G401 (cell line): Measurements from ENCODE around the gene DOC2A. TPM values are rescaled to one million over a fixed set of nuclear protein-coding genes. Genes with fewer than 3 reads are reported as not detected.

Source experiments
- DNase-seq: peaks from one replicate; pipeline ENCODE4 v3.0.0-alpha.2; 2015; ENCODE audit warnings: low spot score
- in situ Hi-C: cut with HindIII; loops from 2 replicates; pipeline ENCODE4 v1.10.0; 2016; ENCODE audit warnings: low sequenced_read_pairs, mixed read lengths
- total RNA-seq: library from RNA; depleted of rRNA; stranded (reverse); fragments of >200 nt; shearing (Covaris generic); gene quantifications from 2 replicates; pipeline ENCODE4 v1.2.3, GENCODE V29; 2014

Gene DOC2A
- total RNA-seq, 1 experiment from 2014 or later: not detected

DNA sequence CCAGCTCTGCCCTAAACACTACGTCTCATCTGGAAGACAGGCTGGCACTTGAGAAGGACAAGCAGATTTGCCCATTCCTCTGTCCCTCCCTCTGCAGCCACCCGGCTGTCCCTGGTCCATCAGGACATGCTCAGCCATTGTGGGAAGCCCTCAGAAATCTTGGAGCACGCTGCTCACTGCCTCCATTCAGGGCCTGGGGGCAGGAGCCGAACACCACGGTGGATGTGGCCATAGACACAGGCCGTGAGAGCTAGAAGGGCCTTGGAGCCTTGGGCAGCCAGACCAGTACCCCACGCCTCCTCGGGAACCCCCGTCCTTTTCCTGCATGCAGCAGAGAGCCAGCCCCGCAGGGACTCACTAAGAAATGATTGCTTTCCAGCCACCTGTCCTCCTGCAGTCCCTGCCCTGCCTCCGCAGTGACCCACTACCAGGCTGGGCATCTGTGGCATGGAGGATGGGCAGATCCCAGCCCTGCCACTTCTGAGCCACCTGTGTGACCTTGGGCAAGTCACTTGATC is 3.4 kb downstream of the DOC2A start:
- DNase-seq: no peak
- in situ Hi-C loops: no loop called here

DNA sequence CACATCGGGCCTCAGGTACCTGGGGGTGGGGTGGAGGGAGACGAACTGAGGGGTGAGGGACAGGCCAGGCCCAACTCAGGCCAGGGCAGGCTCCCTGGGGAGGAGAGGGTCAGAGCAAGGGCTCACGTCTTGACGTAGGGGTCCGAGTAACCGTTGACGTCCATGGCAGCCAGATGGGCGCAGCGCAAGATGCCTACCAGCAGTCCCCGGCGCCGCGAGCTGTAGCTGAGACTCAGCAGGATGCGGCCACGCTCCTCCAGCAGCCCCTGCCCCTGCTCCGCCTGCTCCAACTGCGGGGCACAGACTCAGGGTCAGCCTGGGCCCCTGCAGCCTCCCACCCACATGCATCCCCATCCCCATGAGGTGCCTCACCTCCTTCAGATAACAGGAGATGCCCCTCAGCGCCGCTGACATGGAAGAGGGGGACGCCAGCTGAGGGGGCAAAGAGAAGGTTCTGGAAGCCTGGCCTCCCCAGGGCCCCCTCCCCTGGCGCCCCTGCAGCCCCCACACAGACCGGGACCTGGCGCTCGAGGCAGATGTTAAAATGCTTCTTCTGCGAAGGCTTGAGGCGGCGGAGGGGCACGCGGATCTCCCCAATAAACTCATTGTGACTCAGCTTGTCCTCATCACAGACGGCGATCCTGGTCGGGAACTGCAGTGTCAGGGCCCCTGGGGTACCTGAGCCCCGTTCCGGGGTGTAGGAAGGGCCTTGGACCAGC is 4.0 kb downstream of the DOC2A start:
- DNase-seq: no peak
- in situ Hi-C loops: no loop called here

DNA sequence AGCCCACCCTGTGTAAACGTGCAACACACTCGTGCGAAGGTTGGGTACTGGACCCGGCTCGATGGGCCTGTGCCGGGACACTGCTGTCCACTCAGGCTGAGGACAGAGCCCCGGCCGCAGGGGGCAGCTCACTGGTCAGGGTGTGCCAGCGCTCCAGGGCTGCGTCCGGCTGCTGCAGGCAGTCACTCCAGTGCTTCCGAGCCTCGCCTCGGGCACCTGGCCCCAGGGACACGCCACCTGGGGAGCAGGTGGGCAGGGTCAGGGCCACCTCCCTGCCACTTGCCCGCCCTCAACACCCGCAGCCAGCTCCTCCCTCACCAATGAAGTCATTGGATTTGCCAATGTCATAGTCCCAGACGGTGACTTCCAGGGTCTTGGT is 4.7 kb downstream of the DOC2A start:
- in situ Hi-C loops: no loop called here

DNA sequence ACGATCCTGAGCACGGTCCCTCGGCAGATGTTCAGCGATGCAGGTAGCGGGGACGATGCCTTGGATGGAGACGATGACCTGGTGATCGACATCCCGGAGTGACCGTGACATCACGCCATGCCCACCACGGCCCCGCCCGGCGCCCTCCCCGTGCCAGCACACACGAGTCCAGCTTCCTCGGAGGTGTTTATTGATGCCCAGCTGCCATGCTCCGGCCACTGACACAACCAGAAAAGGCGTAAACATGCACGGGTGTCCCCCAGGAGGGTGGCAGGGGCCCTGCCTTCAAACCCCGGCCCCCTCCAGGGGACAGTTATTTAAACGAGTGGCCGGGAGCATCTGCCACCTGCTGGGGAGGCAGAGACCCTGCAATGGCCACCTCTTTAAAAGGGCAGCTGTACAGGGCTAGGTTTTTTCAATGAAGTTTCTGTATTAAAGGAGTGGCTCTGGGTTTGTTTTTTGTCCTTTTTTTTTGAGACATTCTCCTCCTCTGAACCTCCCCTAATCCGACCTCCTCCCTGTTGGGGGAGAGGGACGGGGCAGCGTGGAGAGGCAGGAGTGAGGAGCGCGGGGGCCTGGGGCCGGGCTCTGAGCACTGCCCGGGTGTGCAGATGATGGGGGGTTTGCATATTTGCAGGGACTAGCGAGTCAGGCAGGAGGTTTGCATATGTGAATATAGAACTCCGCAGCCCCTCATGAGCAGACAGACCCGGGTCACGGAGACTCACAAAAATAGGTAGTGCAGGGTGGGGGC is 5.3 kb downstream of the DOC2A start:
- peak; percentile 34 for DNase-seq
- in situ Hi-C loops: no loop called here

More for the DNA sequence above, 4.7 kb downstream of the DOC2A start:
- no peak for DNase-seq

DNA sequence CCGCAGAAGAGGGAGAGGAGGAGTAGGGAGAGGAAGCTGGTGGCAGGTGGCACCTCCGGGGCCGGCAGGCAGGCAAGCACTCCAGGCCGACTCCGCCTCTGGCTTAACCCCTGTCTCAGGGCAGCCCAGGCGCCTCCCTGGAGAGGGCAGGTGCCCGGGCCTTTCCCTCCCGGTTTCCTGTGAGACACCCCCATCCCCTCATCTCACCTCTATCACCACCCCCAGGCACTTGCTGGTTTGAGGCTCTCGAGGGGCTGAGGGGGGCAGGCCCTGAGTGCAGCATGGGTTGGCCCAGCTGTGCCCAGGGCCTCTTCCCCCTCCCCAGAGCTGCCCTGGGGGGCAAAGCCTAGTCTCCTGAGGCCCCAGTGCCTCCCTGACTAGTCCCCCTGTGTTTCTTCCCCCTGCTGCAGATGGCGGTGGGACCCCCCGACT is 6.0 kb downstream of the DOC2A start:
- DNase-seq: peak; percentile 41
- in situ Hi-C loops: no loop called here

DNA sequence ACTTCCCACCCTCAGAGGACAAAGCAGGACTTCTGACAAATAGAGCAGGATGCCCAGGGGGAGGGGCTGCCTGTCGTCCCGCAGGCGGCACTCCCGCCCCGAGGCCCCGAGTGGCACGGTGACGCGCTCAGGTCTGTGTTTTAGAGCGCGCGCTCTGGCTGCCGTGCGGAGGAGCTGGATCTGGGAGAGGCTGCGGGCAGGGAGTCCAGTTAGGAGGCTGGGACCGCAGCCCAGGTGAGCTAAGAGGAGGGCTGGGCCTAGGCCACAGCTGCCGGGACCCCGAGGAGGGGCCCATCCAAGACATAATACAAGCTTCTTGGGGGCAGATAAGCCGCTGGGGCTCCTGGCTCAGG is 6.4 kb downstream of the DOC2A start:
- in situ Hi-C loops: no loop called here
- DNase-seq: peak; percentile 47

DNA sequence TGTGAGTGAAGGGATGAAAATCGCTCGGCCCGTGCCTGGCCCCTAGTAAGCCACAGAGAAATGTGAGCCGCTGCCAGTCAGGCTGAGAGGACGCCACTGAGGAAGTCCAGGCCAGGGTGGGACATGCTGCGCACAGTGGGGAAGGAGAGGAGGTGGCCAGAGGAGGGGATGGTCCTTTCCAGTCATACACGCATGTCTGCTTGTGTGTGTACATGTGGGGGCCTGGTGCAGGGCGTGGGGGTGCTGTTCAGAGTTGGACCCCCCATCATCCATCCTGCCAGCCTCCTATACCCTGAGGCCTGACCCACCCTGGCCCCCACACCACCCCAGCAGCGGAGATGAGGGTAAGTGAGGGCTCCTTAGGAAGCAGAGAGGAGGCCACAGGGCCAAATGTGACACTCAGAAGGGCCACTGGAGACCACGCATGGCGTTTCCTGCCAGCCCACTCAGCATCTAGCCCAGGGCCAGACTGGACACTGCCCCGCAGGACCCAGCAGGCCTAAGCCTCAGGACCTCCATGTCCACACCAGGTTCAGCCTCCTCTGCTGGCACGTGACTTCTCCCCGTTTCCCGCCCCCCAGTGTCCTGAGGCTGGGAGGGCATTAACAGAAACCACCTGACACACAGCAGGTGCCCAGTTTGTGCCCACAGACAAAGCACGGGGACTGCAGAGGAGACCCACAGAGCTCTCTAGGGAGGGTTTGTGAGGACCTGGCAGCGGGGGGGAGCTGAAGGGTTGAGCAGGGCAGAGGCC is 7.0 kb downstream of the DOC2A start:
- in situ Hi-C loops: no loop called here

DNA sequence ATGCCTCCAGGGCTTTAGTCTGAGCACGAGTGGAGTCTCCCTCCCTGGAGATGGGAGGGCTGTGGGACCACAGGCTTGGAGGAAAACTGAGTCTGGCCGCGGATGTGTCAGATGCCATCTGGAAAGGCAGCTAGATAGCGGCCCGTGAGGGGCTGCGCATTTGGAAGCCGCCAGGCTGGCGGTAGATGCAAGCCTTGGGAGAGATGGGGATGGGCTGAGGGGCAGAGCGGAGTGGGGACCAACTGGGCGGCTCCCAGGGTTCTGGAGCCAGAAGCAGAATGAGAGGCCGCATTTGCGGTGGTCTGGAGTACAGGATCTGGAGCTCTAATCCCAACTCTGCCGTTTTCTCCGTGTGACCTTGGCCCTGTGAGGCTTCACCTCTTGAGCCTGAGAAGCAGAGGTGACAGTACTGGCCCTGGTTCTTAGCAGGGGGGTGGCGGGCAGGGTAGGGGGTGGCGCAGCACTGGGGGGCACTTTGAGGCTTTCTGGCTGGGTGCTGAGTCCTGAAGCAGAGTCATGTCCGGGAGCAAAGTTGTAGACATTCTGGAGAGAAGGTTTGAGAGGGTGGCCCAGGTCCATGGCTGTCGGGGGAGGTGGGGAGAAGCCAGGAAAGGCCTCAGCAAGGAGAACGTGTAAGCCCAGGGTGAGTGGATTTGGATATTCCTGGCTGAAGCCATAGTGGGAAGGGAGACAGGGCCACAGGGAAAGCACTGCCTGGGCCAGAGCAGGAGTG is 8.0 kb downstream of the DOC2A start:
- DNase-seq: no peak
- in situ Hi-C loops: no loop called here

More for the DNA sequence above, 7.0 kb downstream of the DOC2A start:
- DNase-seq: no peak

DNA sequence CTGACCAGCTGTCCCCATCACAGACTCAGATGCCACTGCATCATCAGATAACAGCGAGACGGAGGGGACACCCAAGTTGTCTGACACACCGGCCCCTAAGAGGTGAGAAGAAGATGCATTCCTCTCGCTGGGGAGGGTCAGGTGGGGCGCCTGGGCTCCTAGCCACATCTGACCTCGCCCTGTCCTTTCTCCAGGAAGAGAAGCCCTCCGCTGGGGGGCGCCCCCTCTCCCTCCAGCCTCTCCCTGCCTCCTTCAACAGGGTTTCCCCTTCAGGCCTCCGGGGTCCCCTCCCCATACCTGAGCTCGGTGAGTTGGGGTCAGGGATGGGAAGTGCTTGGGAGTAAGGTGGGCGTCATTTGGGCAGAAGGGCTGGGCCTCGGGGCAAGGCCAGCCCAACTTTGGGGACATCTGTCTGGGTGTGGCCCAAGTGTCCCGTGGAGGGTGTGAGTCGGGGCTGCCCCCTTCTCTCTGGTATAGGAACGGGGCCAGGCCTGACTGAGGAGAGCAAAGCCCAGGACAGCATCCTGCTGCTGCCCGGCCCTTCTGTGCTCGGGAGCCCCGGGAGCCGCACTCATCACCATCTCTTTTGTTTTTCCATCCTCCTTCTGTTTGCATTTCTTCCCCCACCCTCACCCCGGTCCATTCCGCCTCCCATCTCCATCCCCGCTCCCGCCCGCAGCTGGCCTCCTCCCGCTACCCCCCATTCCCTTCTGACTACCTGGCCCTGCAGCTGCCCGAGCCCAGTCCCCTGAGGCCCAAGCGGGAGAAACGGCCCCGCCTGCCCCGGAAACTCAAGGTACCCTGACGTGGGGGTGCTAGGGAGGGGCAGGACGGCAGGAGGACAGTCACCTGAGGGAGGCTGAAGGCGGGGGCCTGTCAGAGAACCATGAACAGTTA is 9.8 kb downstream of the DOC2A start:
- in situ Hi-C loops: no loop called here

DNA sequence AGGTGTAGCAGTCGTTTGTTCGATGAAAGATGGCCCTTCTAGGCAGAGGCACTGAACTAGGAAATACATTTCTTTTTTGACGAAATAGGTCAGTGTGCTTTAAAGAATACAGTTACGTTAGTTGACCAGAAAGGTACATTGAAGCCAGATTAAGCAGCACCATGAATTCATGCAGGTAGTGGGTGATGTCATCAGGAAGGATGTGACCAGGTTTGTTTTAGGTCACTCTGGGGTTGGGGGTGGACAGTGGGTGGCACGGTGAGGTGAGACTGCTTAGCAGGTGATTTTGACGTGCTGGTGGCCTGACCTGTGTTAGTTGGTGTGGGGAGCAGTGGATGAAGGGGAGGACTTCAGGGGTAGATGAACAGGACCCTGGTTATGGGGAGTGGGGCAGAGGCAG is 11.2 kb downstream of the DOC2A start:
- no peak for DNase-seq
- in situ Hi-C loops: no loop called here

More for the DNA sequence above, 9.8 kb downstream of the DOC2A start:
- DNase-seq: no peak

DNA sequence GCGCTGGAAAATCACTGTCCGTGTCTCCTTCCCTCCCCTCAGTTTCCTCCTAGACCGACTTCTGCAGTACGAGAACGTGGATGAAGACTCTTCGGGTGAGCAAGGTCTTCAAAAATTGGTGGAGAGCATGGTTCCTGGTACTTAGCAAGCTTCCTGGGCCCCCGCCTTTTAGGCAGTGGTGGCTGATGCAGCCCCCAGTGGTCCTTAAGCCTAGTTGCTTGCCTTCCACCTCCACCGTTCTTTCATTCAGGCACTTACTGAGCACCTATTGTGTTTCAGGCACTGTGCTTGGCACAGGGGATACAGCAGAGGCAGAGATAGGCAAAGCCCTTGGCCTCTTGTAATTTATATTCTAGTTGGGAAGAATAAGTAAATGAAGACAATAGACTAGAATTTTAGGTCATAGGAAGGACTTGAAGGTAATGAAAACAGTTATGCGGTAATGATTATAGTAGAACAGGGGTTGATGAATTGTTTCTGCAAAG is 14.0 kb downstream of the DOC2A start:
- no peak for DNase-seq
- in situ Hi-C loops: no loop called here

DNA sequence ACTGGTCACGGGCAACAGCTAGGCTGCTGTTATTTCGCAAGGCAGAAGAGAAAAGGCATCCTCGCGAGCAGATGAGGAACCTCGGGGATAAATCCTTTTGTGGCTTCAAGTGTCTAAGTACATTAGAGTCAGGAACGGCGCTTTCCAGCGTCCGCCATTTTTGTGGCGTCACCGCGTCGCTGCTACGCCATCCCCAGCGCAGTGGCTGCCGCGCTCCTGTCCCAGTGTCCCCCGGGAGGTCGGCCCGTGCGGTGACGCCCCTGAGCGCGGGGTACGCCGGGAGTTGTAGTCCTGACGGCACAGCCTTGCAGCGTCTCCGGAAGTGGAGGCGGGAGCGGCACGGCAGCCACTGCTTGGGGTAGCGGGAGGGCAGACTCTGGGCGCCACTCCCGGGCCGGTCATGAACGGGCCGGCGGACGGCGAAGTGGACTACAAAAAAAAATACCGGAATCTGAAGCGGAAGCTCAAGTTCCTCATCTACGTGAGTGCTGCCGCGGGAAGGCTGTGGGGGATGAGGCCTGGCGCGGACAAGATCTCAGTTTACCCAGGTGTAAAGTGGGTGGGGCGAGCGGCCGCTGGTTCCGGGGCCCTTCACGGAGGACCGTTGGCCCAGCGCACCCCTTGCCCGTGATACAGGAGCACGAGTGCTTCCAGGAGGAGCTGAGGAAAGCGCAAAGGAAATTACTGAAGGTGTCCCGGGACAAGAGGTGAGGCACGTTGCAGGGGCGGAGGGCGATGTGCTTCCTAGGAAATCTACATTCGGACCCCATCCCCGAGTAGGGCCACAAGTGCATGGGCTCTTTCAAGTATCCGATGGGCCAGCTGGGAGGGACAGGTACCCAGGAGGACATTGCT is 14.7 kb downstream of the DOC2A start, which contains the start of gene INO80E:
Gene INO80E (plus strand): TSS at position 331 of the 855 bp plus-strand sequence. CDS start 70 bp downstream, at position 401.
- DNase-seq: peak; percentile 97
- in situ Hi-C loops: no loop called here

DNA sequence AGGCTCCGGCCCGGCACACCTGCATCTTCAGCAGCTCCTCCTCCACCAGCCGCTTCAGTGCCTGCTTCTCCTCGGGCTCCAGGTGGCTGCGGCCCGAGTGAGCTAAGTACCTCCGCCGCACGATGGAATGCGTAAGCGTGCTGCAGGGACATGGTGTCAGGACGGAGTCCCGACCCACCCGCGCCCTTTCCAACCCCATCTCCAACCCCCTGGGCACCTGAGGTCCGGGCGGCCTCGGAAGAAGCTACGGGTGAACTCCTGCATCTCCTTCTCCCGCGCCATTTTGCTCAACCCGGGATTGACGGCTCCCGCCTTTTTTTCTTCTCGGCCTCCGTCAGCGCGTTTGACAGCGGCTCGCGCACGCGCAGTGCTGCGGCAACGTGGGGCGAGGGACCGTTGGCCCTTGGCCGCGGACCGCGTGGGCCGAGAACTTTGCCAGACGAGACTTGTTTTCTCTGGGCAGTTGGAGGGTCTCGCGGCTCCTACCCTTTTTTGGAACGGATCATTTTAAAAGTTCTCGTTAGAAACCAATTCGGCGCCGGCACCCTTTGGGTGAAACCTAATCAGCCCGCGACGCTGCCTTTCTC is 15.4 kb downstream of the DOC2A start, which contains the start of gene HIRIP3:
Gene HIRIP3 (minus strand): TSS at position 294 of the 587 bp plus-strand sequence. CDS start 12 bp downstream, at position 282.
- DNase-seq: peak; percentile 84
- in situ Hi-C loops: no loop called here

DNA sequence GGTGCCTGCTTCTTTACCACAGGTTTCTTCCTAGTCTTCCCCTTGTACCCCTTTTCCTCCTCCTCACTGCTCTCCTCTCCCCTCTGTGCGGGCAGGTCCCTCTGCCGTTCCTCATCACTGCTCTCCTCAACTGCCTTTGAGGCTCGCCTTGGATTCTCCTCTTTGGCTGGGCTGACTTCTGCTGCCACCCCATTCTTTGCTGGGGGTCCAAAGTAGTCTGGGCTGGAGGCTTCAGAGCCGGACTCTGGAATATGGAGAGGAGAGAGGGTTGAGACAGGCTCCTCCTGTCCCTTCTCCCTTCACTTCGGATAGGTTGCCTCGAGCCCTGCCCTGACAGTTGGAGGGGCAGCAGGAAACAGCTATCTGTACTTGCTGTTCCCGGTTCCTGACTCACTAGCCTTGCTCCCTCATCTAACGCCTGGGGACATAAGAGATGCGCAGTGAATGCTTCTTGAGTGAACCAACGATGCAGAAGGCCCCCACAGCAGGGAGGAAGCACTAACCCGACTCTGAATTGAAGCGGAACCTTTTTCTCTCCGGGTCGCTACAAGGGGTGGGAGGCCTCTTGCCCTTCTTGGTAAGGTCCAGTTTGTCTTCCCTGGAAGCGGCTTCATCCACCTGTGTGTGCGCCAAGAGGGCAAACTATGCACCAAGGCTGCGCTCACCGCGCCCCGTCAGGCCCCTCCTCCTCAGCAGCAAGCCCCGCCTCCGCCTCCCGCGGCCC is 16.1 kb downstream of the DOC2A start:
- in situ Hi-C loops: no loop called here
- DNase-seq: no peak

DNA sequence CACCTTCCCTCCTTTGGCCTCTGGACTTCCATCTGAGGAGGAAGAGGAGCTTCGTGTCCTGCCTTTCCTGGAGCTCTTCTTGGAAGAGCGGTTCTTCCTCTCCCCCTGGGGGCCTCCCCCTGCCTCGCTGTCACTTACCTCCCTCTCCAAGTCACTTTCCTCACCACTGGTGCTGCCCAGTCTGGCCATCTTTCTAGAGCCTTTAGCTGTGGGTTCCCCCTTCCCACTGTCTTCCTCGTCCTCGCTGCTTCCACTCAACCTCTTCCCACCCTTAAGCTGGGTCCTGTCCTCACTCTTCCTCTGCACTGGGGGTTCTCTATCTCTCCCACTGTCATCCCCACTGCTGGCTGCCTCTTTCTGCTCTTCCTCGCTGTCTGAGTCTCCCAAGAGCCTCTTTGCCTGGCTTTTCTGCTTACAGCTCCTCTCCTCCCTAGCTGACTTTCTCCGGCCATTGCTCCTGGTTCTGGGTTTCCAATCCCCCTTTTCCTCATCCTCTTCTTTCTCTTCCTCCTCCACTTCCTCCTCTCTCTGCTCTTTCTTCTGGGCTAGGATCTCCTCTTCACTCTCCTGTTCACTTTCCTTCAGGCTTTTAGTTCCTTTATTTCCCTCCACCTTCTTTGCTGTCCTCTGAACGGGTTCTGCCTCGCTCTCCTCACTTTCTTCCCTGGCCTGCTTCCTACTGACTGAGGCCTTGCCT is 16.8 kb downstream of the DOC2A start:
- in situ Hi-C loops: no loop called here
- DNase-seq: no peak
